SK-N-MC (cell line): ENCODE measurements around the gene DEDD.

ENCODE experiments used
- DNase-seq: peaks from one replicate; pipeline ENCODE4 v3.0.0-alpha.2; 2011; ENCODE audit warnings: low read depth, low spot score
- H3K27ac ChIP-seq: fragments of 200-600 bp; sonication (generic); 2 replicates; pipeline ENCODE4 v1.5.1; 2016; ENCODE audit warnings: mixed run types
- H3K36me3 ChIP-seq: fragments of 200-600 bp; sonication (generic); 2 replicates; pipeline ENCODE4 v1.6.1; 2017; ENCODE audit warnings: antibody characterized with exemption, low read length, mixed read lengths; ENCODE audit not compliant: insufficient read depth
- H3K4me3 ChIP-seq: fragments of 200-600 bp; sonication (generic); 2 replicates; pipeline ENCODE4 v1.5.1; 2016
- H3K9ac ChIP-seq: fragments of 200-600 bp; sonication (generic); 2 replicates; pipeline ENCODE4 v1.8.0; 2017; ENCODE audit warnings: mixed run types, mixed read lengths; ENCODE audit not compliant: insufficient read length
- H3K9me3 ChIP-seq: fragments of 200-600 bp; sonication (generic); 2 replicates; pipeline ENCODE4 v1.6.1; 2017; ENCODE audit warnings: low read depth, mild to moderate bottlenecking, antibody characterized with exemption, low read length, moderate library complexity, mixed read lengths
- EZH2 ChIP-seq: fragments of 200-600 bp; sonication (generic); IDR thresholded peaks from one replicate; pipeline ENCODE4 v1.6.1; 2017; ENCODE audit warnings: antibody characterized with exemption
- FOXP2 ChIP-seq: optimal IDR thresholded peaks from 2 replicates; pipeline ENCODE3; 2011; ENCODE audit warnings: mild to moderate bottlenecking, moderate library complexity; ENCODE audit not compliant: insufficient read depth; ENCODE audit errors: extremely low read length, control extremely low read depth
- POLR2AphosphoS5 ChIP-seq: IDR thresholded peaks from 2 replicates; pipeline ENCODE4 v1.6.1; 2012; ENCODE audit warnings: mild to moderate bottlenecking, low read depth, low read length, borderline replicate concordance

Gene DEDD

GRCh38 chr1:161113915-161114314 lies 18.6 kb downstream of the DEDD start:
- H3K9ac ChIP-seq: no peak overlapping the region
- H3K27ac ChIP-seq: no peak overlapping the region
- H3K4me3 ChIP-seq: no peak overlapping the region

DNA sequence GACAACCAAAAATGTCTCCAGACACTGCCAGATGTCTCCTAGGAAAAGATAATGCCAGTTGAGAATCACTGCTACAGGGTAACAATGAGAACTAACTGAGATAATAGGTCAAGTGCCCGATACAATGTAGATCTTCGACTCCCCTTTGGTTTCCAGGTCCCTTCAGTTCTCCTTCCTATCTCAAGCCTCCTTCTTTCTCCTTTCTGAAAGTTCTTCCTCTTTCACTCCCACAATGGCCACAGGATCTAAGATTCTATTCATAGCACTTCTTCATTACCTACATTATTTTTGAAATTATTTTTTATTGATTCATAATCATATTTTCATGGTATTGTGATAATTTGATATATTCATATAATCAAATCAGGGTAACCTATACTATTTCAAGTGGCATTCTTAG lies 20.9 kb downstream of the DEDD start:
- no peak for DNase-seq
- no peak overlapping the region for H3K4me3 ChIP-seq

More at GRCh38 chr1:161113915-161114314, 18.6 kb downstream of the DEDD start:
- TF ChIP-seq FOXP2: no peak
- no peak for TF ChIP-seq POLR2AphosphoS5
- TF ChIP-seq EZH2: no peak
- DNase-seq: no peak
- H3K9me3 ChIP-seq: no peaks in the 10 kb centered on the region
- H3K36me3 ChIP-seq: peaks cover 20% of the 10 kb centered on the region

GRCh38 chr1:161111117-161111516 lies 21.4 kb downstream of the DEDD start:
- H3K9ac ChIP-seq: no peak overlapping the region
- H3K36me3 ChIP-seq: peaks cover 24% of the 10 kb centered on the region
- H3K27ac ChIP-seq: no peak overlapping the region
- no peak overlapping the region for H3K4me3 ChIP-seq
- DNase-seq: no peak
- TF ChIP-seq POLR2AphosphoS5 (no peak), FOXP2 (no peak), EZH2 (no peak)
- no peaks in the 10 kb centered on the region for H3K9me3 ChIP-seq

More for the DNA sequence above, 20.9 kb downstream of the DEDD start:
- Histone ChIP-seq H3K27ac (no peak overlapping the region), H3K9ac (no peak overlapping the region), H3K36me3 (peaks cover 24% of the 10 kb centered on the region), H3K9me3 (no peaks in the 10 kb centered on the region)
- TF ChIP-seq FOXP2 (no peak), POLR2AphosphoS5 (no peak), EZH2 (no peak)

DNA sequence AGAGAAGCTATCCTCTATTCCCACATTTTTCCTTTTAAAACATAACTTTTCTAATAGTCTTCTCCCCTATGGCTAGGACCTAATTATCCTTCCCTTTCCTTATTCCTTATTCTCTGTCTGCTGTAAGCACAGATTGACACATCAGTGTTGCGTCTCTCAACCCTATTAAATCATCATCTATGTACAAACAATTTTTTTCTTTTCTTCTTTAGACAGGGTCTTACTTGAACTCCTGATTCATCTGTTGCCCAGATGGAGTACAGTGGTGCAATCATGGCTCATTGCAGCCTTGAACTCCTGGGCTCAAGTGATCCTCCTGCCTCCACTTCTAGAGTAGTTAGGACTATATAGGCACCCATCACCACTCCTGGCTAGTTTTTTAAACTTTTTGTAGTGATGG lies 26.0 kb downstream of the DEDD start:
- no peak overlapping the region for H3K9ac ChIP-seq
- no peak overlapping the region for H3K4me3 ChIP-seq
- no peak overlapping the region for H3K27ac ChIP-seq
- no peaks in the 10 kb centered on the region for H3K9me3 ChIP-seq
- TF ChIP-seq FOXP2 (no peak), EZH2 (no peak), POLR2AphosphoS5 (no peak)
- H3K36me3 ChIP-seq: peaks cover 17% of the 10 kb centered on the region; the same call in 1 of the 2 replicates
- DNase-seq: no peak

GRCh38 chr1:161100556-161100955 lies 31.9 kb downstream of the DEDD start:
- Histone ChIP-seq H3K36me3 (peaks cover 24% of the 10 kb centered on the region), H3K9me3 (no peaks in the 10 kb centered on the region), H3K27ac (0 out of 2 replicates have a peak overlapping the region, but pooled peaks have one; percentile 3), H3K9ac (no peak overlapping the region), H3K4me3 (no peak overlapping the region)
- DNase-seq: no peak
- no peak for TF ChIP-seq FOXP2
- no peak for TF ChIP-seq POLR2AphosphoS5
- TF ChIP-seq EZH2: no peak

DNA sequence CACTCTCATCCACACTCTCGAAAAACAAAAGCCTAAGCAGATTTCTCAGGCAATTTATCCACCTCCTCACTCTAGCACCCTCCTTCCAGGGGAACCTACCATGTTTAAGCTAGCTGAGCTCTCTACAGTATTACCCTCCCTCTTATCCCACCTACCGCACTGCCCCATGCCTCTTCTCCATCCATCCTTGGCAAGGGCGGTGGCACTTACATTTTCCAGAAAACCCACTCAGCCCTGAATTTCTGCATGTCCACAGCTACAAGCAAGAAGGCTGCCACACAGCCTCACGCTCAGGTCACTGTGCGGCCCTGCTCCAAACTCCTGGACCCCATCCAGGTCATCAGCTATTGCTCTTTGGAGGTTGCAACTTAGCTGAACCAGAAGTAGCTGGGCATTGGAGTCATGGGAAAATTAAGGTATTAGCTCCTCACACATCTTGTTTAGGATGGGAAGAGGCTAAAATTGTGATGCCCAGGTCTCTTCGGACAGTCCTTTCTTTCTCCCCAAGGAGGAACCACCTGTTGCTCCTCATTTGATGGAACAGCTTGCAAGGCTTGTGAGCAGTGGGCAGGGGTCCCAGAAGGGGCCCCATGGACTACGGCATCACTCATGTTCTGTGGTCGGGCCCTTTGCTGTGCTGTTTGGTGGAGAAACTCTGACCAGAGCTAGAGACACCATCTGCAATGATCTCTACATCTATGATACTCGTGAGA lies 33.2 kb downstream of the DEDD start:
- H3K27ac ChIP-seq: no peak overlapping the region
- no peaks in the 10 kb centered on the region for H3K9me3 ChIP-seq
- no peak for TF ChIP-seq EZH2
- TF ChIP-seq FOXP2: no peak
- TF ChIP-seq POLR2AphosphoS5: no peak
- no peak for DNase-seq
- no peak overlapping the region for H3K9ac ChIP-seq
- H3K4me3 ChIP-seq: no peak overlapping the region
- H3K36me3 ChIP-seq: peaks cover 24% of the 10 kb centered on the region

DNA sequence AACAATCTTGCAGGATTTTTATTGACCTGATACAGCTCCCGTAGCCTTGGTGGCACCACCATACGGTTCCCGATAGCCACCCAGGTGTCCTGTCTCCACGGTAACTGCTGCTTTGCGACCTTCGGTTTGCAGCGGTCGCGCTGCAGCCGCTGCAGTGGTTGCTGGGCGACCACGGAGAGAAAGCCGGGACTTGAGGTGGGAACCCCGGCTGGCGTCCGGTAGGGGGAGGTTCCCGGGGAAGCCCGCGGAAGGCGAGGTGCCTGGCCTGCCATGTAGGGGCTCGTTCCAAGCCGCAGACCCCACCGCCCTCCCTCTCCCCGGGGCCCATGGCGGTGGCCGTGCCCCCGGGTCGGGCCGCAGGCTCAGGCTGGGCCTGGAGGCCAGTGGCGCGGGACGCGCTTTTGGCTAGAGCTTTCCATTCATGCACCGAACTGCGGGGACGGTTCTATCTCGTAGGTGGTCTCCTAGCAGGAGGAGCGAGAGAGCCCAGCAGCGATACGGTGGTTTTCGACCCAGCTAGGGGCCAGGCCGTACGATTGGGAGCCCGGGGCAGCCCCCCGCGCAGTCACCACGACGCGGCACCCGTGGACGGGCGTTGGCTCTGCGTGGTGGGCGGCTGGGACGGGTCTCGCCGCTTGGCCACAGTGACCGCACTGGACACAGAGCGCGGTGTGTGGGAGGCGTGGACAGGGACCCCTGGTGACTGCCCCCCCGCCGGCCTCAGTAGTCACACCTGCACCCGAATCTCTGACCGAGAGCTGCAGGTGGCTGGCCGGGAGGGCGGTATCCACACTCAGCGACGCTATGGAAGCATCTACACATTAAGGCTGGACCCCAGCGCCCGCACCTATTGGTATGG lies 34.0 kb downstream of the DEDD start, which contains the start of gene KLHDC9:
KLHDC9 (plus strand) TSS at position 152 of the 859 bp plus-strand sequence; CDS start at position 327, 175 bp downstream.
- no peak within 1 kb of the TSS for H3K27ac ChIP-seq
- TF ChIP-seq FOXP2: no peak
- no peak for TF ChIP-seq POLR2AphosphoS5
- no peak for TF ChIP-seq EZH2
- no peak for DNase-seq
- H3K36me3 ChIP-seq: peaks cover 24% of the 10 kb centered on the region
- H3K9me3 ChIP-seq: no peaks in the 10 kb centered on the region
- no peak within 1 kb of the TSS for H3K9ac ChIP-seq
- H3K4me3 ChIP-seq: no peak within 1 kb of the TSS

GRCh38 chr1:161096530-161096929 lies 35.9 kb downstream of the DEDD start:
- TF ChIP-seq POLR2AphosphoS5 (no peak), EZH2 (no peak), FOXP2 (no peak)
- no peak for DNase-seq
- Histone ChIP-seq H3K4me3 (no peak overlapping the region), H3K9me3 (no peaks in the 10 kb centered on the region), H3K27ac (no peak overlapping the region), H3K36me3 (peaks cover 14% of the 10 kb centered on the region), H3K9ac (no peak overlapping the region)
